HG03135 (cell line): Measurements from ENCODE around the gene CASP2.

ENCODE experiments used
- ATAC-seq: cut with Tn5 transposase; IDR thresholded peaks from one replicate; pipeline ENCODE4 v1.9.1; 2021; ENCODE audit warnings: mild to moderate bottlenecking, moderate library complexity; ENCODE audit not compliant: unreplicated experiment

Gene CASP2

DNA sequence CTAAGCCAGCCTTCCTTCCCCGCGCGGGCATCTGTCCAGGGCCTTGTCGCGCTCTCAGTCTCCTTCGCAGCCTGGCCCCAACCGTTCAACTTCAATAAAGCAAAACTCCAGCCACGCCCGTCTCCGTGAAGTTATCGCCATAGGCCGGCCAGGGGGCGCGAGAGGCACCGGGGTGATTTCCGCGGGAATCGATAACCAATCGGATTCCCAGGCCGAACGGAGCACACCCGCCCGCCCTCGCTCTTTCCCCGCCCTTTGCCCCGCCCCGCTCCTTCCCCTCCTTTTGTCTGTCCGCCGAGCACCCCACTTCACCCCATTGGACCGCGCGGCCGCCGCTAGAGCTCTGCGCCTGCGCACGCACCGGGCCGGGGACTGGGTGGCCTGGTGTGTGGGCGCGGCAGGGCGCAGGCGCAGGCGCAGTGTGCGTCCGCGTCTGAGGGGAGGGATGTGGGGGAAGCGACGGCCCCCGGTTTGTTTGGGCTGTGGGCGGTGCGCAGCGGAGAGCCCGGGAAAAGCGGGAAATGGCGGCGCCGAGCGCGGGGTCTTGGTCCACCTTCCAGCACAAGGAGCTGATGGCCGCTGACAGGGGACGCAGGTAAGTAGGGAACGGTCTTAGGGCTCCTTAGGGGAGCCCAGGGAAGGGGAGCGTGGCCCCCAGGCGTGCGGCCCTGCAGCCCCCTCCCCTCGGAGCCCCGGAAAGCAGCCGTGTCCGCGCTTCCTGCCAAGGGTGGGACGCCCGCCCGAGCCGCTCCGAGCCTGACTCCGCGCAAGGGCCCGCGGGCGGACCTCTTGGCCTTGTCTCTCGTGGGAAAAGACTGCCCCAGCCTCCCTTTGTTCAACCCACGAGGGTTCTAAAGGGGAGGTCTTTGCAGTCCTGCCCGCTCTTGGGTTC lies at the start of gene CASP2:
Gene CASP2, plus strand, starts transcription at position 417 of the 892 bp plus-strand sequence. Its CDS starts 105 bp downstream, at position 522.
- peak; percentile 88 for ATAC-seq

DNA sequence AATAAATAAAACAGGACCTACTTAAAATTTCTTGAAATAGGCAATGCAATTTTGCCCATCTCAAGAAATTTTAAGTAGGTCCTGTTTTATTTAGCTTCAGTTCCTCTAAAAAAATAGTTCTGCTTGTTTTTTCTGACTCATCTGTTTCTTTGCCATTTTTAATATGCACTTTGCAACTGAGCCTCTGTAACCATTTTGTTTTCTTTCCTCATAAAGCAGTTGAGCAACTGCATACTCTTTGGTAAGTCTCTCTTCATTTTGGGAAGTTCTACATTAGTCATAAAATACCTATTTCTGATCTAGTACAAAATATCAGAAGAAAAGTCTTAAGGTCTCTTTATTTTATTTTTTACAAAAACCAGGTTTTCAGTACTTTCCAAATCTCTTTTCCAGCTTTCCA lies 48.3 kb upstream of the CASP2 start:
- ATAC-seq = no peak

DNA sequence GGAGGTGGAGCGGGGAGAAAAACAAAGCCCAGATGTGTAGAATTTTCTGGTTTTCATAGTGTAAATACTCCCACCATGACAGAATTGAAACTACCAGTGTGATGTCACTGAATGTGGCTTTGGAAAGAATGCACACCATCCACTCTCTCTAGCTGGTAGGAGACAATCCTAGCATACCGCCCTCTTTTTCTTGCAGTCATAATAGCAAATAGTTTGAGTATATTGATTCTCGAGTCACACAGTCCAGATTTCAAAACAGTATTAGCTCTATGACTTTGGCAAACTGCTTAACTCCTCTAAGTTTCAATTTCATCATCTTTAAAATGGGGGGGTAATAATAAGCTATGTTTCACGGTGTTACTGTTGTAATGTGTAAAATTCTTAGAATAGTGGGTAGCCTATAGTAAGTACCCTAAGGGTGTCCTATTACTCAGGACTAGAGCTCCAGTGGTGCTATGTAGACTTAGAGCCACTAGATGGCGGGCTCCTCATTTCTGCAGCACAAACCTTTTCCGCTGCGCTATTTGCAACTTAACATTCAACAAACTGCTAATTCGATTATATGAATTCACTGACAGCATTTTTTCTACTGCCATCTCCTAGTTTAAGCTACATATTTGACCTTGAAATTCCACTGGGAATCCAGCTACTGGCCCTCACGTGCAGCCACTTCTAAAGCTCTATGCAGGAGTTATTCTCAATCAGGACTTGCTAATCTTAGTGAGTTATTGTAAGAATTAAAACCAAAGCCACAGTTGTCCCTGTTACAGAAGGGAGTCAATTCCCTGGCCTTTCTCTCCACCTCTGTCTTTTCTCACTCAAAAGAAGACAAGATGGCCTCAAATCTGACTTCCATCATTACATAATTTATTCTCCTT lies 47.6 kb upstream of the CASP2 start:
- ATAC-seq = peak; percentile 97

DNA sequence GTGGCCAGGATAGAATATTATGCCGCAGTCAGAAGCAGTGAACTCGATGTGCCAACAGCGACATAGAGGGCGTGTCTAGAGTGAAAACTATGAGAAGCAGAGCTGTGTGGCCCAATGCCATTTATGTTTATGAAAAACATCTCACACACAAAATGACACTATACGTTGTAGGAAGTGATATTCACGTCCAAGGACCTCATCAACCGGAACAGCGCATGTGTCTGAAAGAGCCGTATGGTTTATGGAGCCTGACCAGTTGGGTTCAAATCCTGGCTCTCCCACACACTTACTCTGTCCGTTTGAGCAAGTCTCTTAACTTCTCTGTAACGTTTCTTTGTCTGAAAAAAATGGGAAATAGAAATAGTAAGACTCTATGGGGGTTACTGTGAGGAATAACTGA lies 45.8 kb upstream of the CASP2 start:
- no peak for ATAC-seq

DNA sequence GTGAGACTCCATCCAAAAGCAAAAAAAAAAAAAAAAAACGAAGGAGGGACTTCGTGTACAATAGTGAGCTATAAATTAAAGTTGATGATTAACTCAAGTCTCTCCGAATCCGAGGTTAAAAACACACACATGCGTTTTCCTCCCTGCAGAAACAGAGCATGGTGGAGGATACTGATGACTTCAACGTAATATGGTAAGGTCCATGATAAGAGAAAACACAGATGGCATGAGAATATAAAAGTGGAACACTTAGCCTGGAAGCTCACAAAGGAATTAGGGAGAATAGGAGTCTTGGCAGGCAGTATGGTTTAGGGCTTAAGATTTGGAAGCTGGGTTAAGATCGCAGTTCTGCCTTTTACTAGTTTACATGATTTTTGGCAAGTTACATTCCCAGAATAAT lies 45.0 kb upstream of the CASP2 start:
- ATAC-seq = no peak

DNA sequence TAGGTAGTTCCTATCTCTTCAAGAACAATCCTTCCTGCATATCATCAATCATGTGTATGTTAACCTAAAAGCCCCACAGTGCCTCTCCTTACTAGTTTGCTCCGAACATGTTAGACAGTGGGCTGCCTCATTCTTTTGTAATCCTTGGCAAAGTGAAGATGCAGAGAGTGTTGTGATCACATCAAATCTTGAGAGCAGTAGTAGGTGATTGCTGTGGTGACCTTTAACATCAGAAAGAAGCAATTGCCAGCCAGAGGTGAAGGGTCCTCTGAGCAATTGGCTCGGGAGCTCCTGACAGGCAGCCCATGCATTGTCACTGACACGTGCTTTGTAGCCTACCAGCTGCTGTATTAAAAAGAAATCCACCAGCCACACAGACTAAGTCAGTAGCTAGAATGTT lies 44.5 kb upstream of the CASP2 start:
- no peak for ATAC-seq

DNA sequence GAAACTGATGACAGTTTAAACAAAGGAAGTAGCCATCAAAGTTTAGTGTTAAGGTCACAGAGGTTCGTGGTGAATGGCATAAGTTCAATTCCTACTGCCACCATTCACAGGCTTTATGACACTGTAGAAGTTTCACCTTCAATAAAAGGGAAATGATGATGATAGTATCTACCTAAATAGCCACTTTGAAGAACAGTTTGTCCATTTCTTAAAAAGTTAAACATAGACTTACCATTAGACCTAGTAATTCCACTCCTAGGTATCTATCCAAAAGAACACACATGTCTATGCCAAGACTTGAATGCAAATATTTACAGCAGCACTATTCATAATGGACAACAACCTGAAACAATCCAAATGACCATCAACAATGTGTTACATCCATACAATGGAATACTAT lies 43.8 kb upstream of the CASP2 start:
- ATAC-seq = no peak

DNA sequence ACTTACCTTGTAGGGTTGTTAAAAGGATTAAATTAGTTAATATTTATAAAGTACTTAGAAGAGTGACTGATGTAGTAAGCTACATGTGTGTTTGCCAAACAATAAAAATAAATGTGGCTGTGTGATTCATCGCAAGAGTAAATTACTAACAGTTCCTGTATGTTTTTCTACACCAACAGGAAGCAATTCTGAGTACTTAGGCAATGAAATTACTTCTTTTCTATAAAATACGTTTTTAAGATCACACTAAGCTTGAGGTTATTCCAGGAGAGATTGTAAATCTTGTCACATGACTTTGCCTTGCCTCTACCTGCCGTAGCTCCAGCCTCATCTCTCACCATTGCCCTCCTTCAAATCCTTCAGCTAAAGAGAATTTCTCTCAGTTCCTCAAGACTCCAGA lies 43.0 kb upstream of the CASP2 start:
- ATAC-seq = no peak

DNA sequence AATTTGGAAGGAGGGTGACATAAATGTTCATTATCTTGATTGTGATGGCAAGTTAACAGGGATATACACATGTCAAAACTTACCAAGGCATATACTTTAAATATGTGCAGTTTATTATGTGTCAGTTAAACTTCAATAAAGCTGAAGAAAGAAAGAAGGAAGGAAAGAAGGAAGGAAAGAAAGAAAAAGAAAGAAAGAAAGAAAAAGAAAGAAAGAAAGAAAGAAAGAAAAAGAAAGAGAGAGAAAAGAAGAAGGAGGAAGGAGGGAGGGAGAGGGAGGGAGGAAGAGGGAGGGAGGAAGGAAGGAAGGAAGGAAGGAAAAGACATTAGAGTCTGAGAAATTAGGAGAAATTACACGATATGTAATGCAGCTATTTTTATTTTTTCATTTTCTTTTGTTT lies 40.8 kb upstream of the CASP2 start:
- ATAC-seq = no peak

DNA sequence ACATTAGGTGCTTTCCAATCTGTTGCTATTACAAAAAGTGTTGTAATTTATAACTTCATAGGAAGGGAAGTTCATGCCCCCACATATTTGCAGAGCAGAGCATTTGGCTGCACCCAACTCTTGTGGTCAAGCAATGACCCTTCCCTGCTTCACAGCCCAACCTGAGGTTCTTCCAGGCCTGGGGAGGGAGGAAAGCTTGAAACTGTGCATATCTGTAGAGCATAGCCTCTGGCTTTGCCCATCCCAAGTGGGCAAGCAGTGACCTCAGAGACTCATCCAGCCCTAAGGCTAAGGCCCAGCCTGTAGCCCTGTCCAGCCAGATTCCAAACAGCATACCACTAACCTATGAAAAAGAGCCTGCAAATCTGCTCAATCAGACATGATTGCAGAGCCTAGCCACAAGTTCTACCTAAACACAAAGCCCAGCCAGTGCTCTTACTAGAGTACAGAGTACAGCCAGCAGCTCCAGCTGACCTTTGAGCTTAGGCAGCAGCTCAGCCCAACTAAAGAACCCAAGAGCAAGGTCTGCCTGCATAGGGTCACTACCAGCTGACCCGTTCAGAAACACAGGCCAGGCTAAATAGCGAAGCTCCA lies 39.3 kb upstream of the CASP2 start:
- no peak for ATAC-seq

DNA sequence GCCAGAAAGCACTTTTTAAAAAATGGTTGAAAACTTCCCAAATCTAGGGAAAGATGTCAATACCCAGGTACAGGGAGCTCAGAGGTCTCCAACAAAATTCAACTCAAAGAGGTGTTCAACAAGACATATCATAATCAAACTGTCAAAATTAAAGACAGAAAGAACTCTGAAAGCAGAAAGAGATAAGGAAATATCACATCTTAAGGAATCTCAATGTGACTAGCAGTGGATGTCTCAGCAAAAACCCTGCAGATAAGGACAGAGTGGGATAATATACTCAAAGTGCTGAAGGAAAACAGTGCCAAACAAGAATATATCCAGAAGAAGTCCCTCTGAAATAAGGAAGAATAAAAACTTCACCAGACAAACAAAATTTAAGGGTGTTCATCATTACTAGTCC lies 38.0 kb upstream of the CASP2 start:
- ATAC-seq = no peak

DNA sequence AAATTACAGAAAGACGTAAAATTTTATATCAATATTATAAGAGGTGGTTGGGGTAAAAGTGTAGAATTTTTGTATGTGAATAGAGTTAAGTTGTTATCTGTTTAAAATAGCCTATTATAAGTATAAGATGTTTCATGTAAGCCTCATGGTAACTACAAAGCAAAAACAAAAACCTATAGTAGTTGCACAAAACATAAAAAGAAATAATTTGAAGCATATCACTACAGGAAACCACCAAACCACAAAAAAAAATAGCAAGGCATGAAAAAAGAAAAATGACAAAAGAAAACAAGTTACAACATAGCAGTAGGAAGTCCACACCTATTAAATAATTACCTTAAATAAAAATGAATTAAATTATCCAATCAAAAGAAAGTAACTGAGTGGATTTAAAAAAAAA lies 37.3 kb upstream of the CASP2 start:
- ATAC-seq = no peak

DNA sequence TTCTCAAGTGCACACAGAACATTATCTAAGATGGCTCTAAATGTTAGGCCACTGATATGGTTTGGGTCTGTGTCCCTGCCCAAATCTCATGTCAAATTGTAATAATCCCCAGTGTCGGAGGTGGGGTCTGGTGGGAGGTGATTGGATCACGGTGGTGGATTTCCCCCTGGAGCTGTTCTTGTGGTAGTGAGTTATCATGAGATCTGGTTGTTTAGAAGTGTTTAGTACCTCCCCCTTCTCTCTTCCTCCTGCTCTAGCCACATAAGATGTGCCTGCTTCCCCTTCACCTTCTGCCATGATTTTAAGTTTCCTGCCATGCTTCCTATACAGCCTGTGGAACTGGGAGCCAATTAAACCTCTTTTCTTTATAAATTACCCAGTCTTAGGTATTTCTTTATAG lies 36.1 kb upstream of the CASP2 start:
- no peak for ATAC-seq

DNA sequence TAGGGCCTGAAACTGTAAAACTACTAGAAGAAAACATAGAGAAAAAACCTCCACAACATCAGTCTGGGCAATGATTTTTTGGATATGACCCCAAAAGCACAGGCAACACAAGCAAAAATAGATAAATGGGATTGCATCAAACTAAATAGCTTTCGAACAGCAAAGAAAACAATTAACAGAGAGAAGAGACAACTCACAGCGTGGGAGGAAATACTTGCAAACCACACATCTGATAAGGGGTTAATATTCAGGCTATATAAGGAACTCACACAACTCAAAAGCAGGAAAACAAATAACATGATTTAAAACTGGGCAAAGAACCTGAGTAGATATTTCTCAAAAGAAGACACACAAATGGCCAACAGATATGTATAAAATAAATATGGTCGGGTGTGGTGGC lies 32.6 kb upstream of the CASP2 start:
- no peak for ATAC-seq

DNA sequence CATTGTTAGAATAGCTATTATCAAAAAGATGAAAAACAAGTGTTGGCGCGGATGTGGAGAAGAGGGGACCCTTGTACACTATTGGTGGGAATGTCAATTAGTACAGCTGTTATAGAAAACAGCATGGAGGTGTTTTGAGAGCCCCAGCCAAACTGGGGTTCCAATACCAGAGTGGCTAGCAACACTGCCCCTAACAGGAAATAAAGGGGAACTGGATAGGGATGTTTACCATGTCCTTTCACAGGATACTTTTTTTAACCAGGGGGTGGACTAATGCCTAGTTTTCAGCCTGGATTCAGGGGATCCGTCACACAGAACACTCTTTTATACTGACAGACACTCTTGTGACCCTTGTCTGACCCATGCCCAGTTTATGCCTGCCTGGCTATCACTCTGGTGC lies 31.8 kb upstream of the CASP2 start:
- no peak for ATAC-seq

DNA sequence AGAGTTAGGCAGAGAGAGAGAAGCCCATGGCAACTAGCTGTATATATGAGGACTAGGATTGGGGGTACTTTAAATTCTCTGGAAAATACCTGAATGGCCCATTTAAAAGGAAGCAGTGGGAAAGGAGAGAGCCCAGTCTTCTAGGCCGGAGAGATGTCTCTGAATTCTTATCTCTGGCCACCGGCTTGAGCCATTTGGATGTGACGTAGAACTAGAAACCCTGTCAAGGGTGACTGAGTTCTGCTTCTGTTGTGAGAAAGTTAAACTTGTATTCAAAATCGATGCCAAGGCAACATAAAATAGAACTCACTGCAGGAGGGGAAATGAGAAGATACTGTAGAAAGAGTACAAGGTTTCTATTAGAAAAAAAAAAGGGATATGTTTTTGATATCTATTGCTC lies 31.2 kb upstream of the CASP2 start:
- ATAC-seq = peak; percentile 89

DNA sequence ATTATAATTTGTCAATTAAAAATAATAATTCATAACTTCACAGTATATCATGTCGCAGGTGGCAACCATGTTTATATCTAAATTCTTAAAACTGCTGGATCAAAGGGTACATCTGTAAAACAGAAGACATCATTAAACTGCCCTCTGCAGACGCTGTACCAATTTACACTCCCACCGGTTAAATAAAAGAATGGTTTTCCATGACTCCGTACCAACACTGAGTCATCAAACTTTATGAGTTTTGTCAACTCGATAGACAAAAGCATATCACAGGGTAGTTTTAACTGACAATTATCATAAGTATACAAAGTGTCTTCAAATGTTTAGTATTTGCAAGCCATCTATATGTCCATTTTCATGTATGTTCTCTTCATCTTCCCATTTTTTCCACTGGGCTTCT lies 30.6 kb upstream of the CASP2 start:
- no peak for ATAC-seq

DNA sequence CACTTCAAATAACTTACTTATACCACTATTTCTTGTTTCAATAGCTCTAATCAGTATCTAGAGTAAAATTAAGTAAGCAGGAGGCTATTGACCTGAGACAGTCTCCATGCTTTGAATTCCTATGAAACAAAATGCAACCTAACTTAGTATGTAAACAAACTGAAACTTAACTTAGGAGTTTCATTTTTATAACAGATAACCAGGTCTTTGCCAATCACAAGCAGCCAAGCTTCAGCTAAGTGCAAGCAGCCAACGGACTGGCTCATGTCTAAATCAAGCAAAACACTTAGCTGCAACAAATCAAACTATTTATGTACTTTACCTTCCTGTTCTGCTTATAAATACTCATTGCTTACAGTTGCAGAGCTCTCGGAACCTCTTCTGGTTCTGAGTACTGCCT lies 29.3 kb upstream of the CASP2 start:
- peak; percentile 32 for ATAC-seq

DNA sequence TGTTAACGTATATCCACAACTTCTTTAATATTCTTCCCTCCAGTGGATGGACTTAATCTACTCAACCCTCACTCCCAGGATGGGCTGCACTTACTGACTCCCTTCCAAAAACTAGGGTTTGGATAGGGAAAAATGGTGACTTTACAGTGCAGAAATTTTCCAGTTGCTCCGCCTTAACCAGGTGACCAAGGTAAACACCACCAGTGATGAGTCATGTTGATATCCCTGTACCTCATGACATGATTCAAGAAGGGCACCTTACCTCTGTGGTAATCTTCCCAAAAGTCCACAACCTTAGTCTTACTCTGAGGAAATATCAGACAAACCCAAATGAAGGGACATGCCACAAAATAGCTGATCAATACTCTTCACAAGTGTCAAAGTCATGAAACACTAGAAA lies 28.4 kb upstream of the CASP2 start:
- no peak for ATAC-seq

DNA sequence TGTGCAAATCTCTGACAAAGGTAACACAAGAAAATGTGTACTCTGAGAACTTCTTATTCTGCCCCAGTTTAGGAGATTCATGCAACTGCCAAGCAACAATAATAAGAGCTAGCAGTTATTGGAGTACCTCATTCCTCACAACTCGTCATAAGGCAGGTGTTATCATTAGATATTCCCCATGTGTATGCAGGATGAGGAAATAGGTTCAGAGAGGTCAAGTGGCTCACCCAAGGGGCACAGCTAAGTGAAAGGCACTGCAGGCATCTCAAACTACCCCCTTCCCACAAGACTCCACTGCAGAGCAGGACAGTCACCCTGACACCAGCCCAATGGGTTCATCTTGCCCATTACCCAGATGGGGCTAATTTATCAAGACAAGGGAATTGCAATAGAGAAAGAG lies 26.2 kb upstream of the CASP2 start:
- no peak for ATAC-seq
